Keratinocyte (primary cell): ENCODE results near the gene ZNF568. TPM values are rescaled to one million over a fixed set of nuclear protein-coding genes. Genes with fewer than 3 reads are reported as not detected.

Source experiments
- DNase-seq: peaks from one replicate; pipeline ENCODE4 v3.0.0-alpha.2; 2011; ENCODE audit warnings: low read depth, missing footprints, low spot score
- FAIRE-seq: peaks from 2 replicates; lab custom pipeline; 2011; peaks lifted over from hg19 to GRCh38; lab: Jason Lieb, UNC
- H2AFZ ChIP-seq: 2 replicates; pipeline ENCODE4 v1.6.0; 2012; ENCODE audit warnings: low read length, control low read depth, inconsistent platforms; ENCODE audit not compliant: control insufficient read depth
- H3K27ac ChIP-seq: 2 replicates; pipeline ENCODE4 v1.5.1; 2011; ENCODE audit warnings: low read length; ENCODE audit not compliant: control insufficient read depth, insufficient read depth
- H3K27me3 ChIP-seq: 3 replicates; pipeline ENCODE4 v1.6.0; 2011; ENCODE audit warnings: low read length; ENCODE audit not compliant: control insufficient read depth, insufficient read depth; ENCODE audit errors: extremely low read depth
- H3K36me3 ChIP-seq, 2 experiments: 2 replicates in 1 of 2; 3 replicates in 1 of 2; pipeline ENCODE4 v1.5.1; 2011; ENCODE audit warnings: low read length in 2 of 2, mild to moderate bottlenecking in 1 of 2; ENCODE audit not compliant: control insufficient read depth in 2 of 2, insufficient read depth in 2 of 2; ENCODE audit errors: extremely low read depth in 1 of 2
- H3K4me1 ChIP-seq: 3 replicates; pipeline ENCODE4 v1.5.1; 2011; ENCODE audit warnings: low read length; ENCODE audit not compliant: control insufficient read depth, insufficient read depth; ENCODE audit errors: extremely low read depth
- H3K4me2 ChIP-seq: 3 replicates; pipeline ENCODE4 v1.6.0; 2011; ENCODE audit warnings: low read depth, low read length; ENCODE audit not compliant: control insufficient read depth, insufficient read depth; ENCODE audit errors: extremely low read depth
- H3K4me3 ChIP-seq, 3 experiments: fragments of 200-600 bp in 1 of 3; sonication (generic) in 1 of 3; 2 replicates in 2 of 3; 3 replicates in 1 of 3; pipeline ENCODE4 v1.5.1; 2011 to 2016; ENCODE audit warnings: low read length in 3 of 3, mild to moderate bottlenecking in 3 of 3, control low read depth in 2 of 3, inconsistent platforms in 1 of 3, low read depth in 1 of 3, mixed read lengths in 1 of 3, mixed run types in 1 of 3, moderate library complexity in 1 of 3; ENCODE audit not compliant: control insufficient read depth in 2 of 3, insufficient read depth in 2 of 3; ENCODE audit errors: extremely low read depth in 1 of 3
- H3K79me2 ChIP-seq: 2 replicates; pipeline ENCODE4 v1.6.0; 2012; ENCODE audit warnings: low read length; ENCODE audit not compliant: control insufficient read depth, insufficient read depth
- H3K9ac ChIP-seq: 3 replicates; pipeline ENCODE4 v1.6.0; 2011; ENCODE audit warnings: low read length; ENCODE audit not compliant: control insufficient read depth, insufficient read depth; ENCODE audit errors: extremely low read depth
- H3K9me1 ChIP-seq: 3 replicates; pipeline ENCODE4 v1.6.0; 2011; ENCODE audit warnings: low read length; ENCODE audit not compliant: control insufficient read depth, insufficient read depth; ENCODE audit errors: extremely low read depth
- H3K9me3 ChIP-seq: 2 replicates; pipeline ENCODE4 v1.5.1; 2012; ENCODE audit warnings: low read depth, low read length; ENCODE audit not compliant: control insufficient read depth
- H4K20me1 ChIP-seq: 3 replicates; pipeline ENCODE4 v1.6.0; 2011; ENCODE audit warnings: low read length; ENCODE audit not compliant: control insufficient read depth, insufficient read depth; ENCODE audit errors: extremely low read depth
- EZH2 ChIP-seq: IDR thresholded peaks from one replicate; pipeline ENCODE4 v1.6.1; 2012; ENCODE audit warnings: inconsistent platforms, mild to moderate bottlenecking, low read length, moderate library complexity
- dilution Hi-C: fragments of 300-500 bp; cut with MboI; formaldehyde crosslinking; loops from one replicate; pipeline ENCODE4 v1.7.0; 2020; ENCODE audit warnings: low sequenced_read_pairs; ENCODE audit not compliant: extremely low pct_ligation_motif_present
- polyA plus RNA-seq, 5 experiments: library from polyadenylated mRNA; depleted of rRNA in 3 of 5; stranded (reverse) in 3 of 5; stranded (forward) in 1 of 5; unstranded in 1 of 5; fragments of >200 nt; gene quantifications; 1 replicate in 1 of 5; 2 replicates in 3 of 5; 3 replicates in 1 of 5; pipeline versions ENCODE4 v1.2.1 to v1.2.3, GENCODE V29; 2011 to 2012; ENCODE audit warnings: missing spikeins in 2 of 5, low read depth in 1 of 5, low replicate concordance in 1 of 5
- TF ChIP-seq, protein P1 (sequence below), 3 experiments: IDR thresholded peaks in 1 of 3; conservative IDR thresholded peaks in 1 of 3; optimal IDR thresholded peaks in 1 of 3; 2 replicates in 2 of 3; 3 replicates in 1 of 3; pipeline versions ENCODE3 to v1.5.1; 2011; ENCODE audit warnings: low read length in 3 of 3, mild to moderate bottlenecking in 3 of 3, moderate library complexity in 2 of 3, control low read depth in 1 of 3, inconsistent platforms in 1 of 3; ENCODE audit not compliant: insufficient read depth in 2 of 3; ENCODE audit errors: extremely low read depth in 1 of 3

Gene ZNF568
- polyA plus RNA-seq, 1 donor (not counting 4 experiments of a cell fraction or from before 2014, with no cell fraction given), result 4.1 TPM

DNA sequence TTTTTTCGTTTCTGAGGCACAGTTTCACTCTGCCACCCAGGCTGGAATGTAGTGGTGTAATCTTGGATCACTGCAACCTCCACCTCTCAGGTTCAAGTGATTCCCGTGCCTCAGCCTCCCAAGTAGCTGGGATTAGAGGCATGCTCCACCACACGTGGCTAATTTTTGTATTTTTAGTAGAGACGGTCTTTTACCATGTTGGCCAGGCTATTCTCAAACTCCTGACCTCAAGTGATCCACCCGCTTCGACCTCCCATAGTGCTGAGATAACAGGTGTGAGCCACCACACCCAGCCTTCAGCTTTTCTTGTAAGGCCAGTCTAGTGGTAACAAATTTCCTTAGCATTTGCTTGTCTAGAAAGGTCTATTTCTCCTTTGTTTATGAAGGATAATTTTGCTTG is 46.2 kb downstream of the ZNF568 start:
- Histone ChIP-seq H3K9ac (no peak overlapping the region), H4K20me1 (no peaks in the 10 kb centered on the region), H3K4me2 (no peak overlapping the region), H3K9me3 (no peaks in the 10 kb centered on the region), H3K4me3 (no peak overlapping the region), H3K9me1 (no peaks in the 10 kb centered on the region), H3K27ac (no peak overlapping the region), H2AFZ (no peak overlapping the region), H3K36me3 (peaks cover 0 to 3% of the 10 kb centered on the region in 2 experiments), H3K27me3 (no peaks in the 10 kb centered on the region), H3K79me2 (no peaks in the 10 kb centered on the region), H3K4me1 (no peaks in the 10 kb centered on the region)
- no peak for TF ChIP-seq EZH2
- TF ChIP-seq, protein P1, sequence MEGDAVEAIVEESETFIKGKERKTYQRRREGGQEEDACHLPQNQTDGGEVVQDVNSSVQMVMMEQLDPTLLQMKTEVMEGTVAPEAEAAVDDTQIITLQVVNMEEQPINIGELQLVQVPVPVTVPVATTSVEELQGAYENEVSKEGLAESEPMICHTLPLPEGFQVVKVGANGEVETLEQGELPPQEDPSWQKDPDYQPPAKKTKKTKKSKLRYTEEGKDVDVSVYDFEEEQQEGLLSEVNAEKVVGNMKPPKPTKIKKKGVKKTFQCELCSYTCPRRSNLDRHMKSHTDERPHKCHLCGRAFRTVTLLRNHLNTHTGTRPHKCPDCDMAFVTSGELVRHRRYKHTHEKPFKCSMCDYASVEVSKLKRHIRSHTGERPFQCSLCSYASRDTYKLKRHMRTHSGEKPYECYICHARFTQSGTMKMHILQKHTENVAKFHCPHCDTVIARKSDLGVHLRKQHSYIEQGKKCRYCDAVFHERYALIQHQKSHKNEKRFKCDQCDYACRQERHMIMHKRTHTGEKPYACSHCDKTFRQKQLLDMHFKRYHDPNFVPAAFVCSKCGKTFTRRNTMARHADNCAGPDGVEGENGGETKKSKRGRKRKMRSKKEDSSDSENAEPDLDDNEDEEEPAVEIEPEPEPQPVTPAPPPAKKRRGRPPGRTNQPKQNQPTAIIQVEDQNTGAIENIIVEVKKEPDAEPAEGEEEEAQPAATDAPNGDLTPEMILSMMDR (optimal IDR thresholded peaks at IDR 0.05 in 1 of 3, IDR thresholded peaks at IDR 0.05 in 1 of 3, conservative IDR thresholded peaks at IDR 0.05 in 1 of 3; ENCODE audit: extremely low read depth in 1 of 3, insufficient read depth in 2 of 3, low read length in 3 of 3), result no peak
- dilution Hi-C loops, result no loop called here
- no peak for DNase-seq
- no peak for FAIRE-seq

DNA sequence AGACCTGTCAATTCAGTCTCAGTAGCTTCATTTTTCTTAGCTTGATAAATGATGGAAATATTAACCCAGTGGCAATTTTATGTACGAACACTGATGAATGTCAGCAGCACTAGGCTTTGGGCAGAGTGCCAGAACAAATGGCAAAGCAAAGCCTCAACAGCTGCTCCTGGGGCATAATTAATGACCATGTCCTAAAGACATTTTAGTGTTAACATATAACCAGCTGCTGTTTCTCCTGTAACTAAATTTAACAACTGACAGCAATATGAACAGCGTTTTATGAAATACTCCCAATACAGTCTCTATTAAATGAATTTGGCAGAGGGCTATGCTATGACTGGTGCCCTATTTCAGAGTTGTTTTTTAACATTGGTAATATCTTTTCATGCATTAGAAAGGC is 47.1 kb downstream of the ZNF568 start:
- TF ChIP-seq, protein P1 (optimal IDR thresholded peaks at IDR 0.05 in 1 of 3, IDR thresholded peaks at IDR 0.05 in 1 of 3, conservative IDR thresholded peaks at IDR 0.05 in 1 of 3; ENCODE audit: extremely low read depth in 1 of 3, insufficient read depth in 2 of 3, low read length in 3 of 3), result no peak
- H3K36me3 ChIP-seq, result peaks cover 0 to 3% of the 10 kb centered on the region in 2 experiments

More for the DNA sequence above, 47.1 kb downstream of the ZNF568 start:
- H3K27me3 ChIP-seq, result no peaks in the 10 kb centered on the region
- no peaks in the 10 kb centered on the region for H4K20me1 ChIP-seq
- no peaks in the 10 kb centered on the region for H3K9me3 ChIP-seq
- H3K9me1 ChIP-seq, result no peaks in the 10 kb centered on the region
- H3K27ac ChIP-seq, result no peak overlapping the region
- no peaks in the 10 kb centered on the region for H3K4me1 ChIP-seq
- FAIRE-seq (no peak), DNase-seq (no peak)
- H3K4me2 ChIP-seq, result no peak overlapping the region
- H3K4me3 ChIP-seq, result no peak overlapping the region
- H3K9ac ChIP-seq, result no peak overlapping the region
- no peak overlapping the region for H2AFZ ChIP-seq
- dilution Hi-C loops, result no loop called here
- H3K79me2 ChIP-seq, result no peaks in the 10 kb centered on the region
